NCI-H446 (cell line): ENCODE data around the gene ACOT8.

ENCODE experiments used
- DNase-seq, 2 experiments: peaks; one replicate each; lab custom pipeline; 2025; lab: John Stamatoyannopoulos, UW

ACOT8 gene

GRCh38 chr20:45792317-45793118 is 64.7 kb downstream of the ACOT8 start:
- DNase-seq: no peak
